BLaER1 treated with 17β-estradiol and CSF1 and Interleukin-3, amounts not matched to agents 10 nM and 100 nM (cell line): ENCODE data around the gene TNNT3.
A peak's percentile ranks its signal among the peaks of the same experiment; 100 is the strongest.
"Not testable (repeated sequence)": the region's sequence is repeated elsewhere in the genome, so short reads cannot be mapped to it uniquely, and the experiment has no call there.

Source experiments
- H3K27ac ChIP-seq, 11 experiments: shearing (Covaris generic); formaldehyde crosslinking; 2 replicates each; pipeline ENCODE4 v1.8.1; 2022
- H3K27me3 ChIP-seq, 11 experiments: shearing (Covaris generic); formaldehyde crosslinking; 2 replicates each; pipeline ENCODE4 v1.8.1; 2022
- H3K36me3 ChIP-seq, 11 experiments: shearing (Covaris generic); formaldehyde crosslinking; 2 replicates each; pipeline ENCODE4 v1.8.1; 2022
- H3K4me1 ChIP-seq, 10 experiments: shearing (Covaris generic); formaldehyde crosslinking; 2 replicates each; pipeline ENCODE4 v1.8.1; 2022
- H3K4me2 ChIP-seq, 11 experiments: shearing (Covaris generic); formaldehyde crosslinking; 2 replicates each; pipeline ENCODE4 v1.8.1; 2022
- H3K4me3 ChIP-seq, 10 experiments: shearing (Covaris generic); formaldehyde crosslinking; 2 replicates each; pipeline ENCODE4 v1.8.1; 2022
- H3K9ac ChIP-seq, 11 experiments: shearing (Covaris generic); formaldehyde crosslinking; 2 replicates each; pipeline ENCODE4 v1.8.1; 2022
- H3K9me3 ChIP-seq, 11 experiments: shearing (Covaris generic); formaldehyde crosslinking; replicated peaks in 1 of 11; 2 replicates each; pipeline ENCODE4 v1.8.1; 2022
- H4K20me1 ChIP-seq, 11 experiments: shearing (Covaris generic); formaldehyde crosslinking; 2 replicates each; pipeline ENCODE4 v1.8.1; 2022
- Cebpa-rat ChIP-seq, 11 experiments: shearing (Covaris generic); IDR thresholded peaks; 2 replicates each; pipeline ENCODE4 v1.8.1; 2022

The TNNT3 gene

DNA sequence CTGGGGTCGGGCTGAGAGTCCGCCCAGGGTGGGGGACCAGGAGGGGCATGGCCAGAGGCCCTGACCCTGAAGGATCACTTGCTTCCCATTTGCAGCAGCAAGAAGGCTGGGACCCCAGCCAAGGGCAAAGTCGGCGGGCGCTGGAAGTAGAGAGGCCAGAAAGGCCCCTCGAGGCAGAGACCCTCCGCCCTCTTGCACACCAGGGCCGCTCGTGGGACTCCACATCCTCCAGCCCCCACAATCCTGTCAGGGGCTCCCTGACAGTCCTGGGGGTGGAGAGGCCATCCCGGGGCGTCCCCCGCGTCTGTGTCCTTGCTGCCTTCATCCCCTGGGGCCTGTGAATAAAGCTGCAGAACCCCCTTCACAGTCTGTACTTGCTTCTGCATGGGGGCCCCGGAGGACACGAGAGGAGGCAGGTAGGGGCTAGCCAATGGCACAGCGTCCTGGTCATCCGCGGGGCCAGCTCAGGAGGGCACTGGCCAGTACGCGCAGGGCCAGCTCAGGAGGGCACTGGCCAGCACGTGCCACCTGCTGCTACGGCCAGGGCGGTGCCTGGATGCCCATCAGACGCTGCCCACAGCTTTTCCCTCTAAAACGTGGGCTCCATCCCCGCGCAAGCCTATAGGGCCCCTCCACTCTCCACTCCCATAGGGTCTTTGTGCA, 19.0 kb downstream of the TNNT3 start:
- H3K36me3 ChIP-seq, result no peaks in the 10 kb centered on the region

DNA sequence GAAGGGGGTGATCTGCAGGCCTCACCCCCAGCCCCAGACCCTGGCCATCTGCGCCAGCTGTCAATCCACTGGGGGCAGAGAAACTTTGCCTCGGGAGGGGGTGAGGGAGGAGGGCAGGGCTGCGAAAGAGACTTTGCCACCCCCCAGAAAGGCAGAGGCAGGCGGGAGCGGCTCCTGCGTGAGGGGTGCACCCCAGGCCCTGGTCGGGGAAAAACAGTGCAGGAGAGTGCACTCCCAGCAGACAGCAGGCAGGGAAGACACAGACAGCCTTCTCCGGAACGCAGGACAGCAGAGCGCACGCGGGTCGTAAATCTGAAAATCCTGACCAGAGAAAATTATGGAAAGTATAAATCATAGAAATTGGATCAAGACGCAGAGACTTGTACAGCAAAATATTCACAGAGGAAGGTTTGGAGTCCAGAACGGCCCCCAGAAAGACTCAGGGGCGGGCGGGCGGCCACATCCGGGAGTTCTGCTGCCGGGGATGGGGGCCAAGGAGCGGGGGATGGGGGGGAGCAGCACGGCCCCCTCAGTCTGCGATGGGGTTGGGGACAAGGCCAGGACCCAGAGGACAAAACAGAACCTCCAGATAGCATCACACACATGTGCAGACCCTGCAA, 19.6 kb downstream of the TNNT3 start:
- H3K4me1 ChIP-seq, result peaks cover 0 to 59% (median 43%) of the 10 kb centered on the region in 10 experiments; a peak in 16 of 20 replicates
- no peaks in the 10 kb centered on the region for H4K20me1 ChIP-seq
- no peak overlapping the region for H3K27ac ChIP-seq
- no peaks in the 10 kb centered on the region for H3K36me3 ChIP-seq
- H3K4me2 ChIP-seq, result peak overlapping the region in 4 of 11 experiments; percentile 3 to 42 (median 11); a peak in 5 of 22 replicates
- H3K9ac ChIP-seq, result no peak overlapping the region; a peak in 1 of 22 replicates
- H3K9me3 ChIP-seq, result no peaks in the 10 kb centered on the region
- no peak overlapping the region for H3K4me3 ChIP-seq
- no peak for TF ChIP-seq Cebpa-rat (IDR thresholded peaks at IDR 0.05)
- H3K27me3 ChIP-seq, result no peaks in the 10 kb centered on the region

More for the DNA sequence above, 19.0 kb downstream of the TNNT3 start:
- Histone ChIP-seq H3K27me3 (no peaks in the 10 kb centered on the region), H3K4me3 (no peak overlapping the region), H3K9me3 (no peaks in the 10 kb centered on the region), H3K4me1 (peaks cover 0 to 53% (median 36%) of the 10 kb centered on the region in 10 experiments; a peak in 16 of 20 replicates), H4K20me1 (no peaks in the 10 kb centered on the region), H3K9ac (no peak overlapping the region; a peak in 1 of 22 replicates), H3K27ac (no peak overlapping the region), H3K4me2 (peak overlapping the region in 3 of 11 experiments; percentile 3 to 42 (median 16); a peak in 4 of 22 replicates)
- no peak for TF ChIP-seq Cebpa-rat (IDR thresholded peaks at IDR 0.05)

DNA sequence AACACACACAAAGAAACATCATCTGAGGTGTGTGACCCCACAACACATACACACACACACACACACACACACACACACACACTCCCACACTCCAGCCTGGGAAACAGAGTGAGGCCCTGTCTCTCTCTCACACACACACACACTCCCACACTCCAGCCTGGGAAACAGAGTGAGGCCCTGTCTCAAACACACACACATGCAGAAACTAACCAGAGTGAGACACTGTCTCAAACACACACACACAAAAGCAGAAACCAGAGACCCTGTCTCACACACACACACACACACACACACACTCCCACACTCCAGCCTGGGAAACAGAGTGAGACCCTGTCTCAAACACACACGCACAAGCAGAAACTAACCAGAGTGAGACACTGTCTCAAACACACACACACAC, 20.3 kb downstream of the TNNT3 start:
- not testable (repeated sequence) for H3K4me3 ChIP-seq, H3K4me2 ChIP-seq, H3K27me3 ChIP-seq

DNA sequence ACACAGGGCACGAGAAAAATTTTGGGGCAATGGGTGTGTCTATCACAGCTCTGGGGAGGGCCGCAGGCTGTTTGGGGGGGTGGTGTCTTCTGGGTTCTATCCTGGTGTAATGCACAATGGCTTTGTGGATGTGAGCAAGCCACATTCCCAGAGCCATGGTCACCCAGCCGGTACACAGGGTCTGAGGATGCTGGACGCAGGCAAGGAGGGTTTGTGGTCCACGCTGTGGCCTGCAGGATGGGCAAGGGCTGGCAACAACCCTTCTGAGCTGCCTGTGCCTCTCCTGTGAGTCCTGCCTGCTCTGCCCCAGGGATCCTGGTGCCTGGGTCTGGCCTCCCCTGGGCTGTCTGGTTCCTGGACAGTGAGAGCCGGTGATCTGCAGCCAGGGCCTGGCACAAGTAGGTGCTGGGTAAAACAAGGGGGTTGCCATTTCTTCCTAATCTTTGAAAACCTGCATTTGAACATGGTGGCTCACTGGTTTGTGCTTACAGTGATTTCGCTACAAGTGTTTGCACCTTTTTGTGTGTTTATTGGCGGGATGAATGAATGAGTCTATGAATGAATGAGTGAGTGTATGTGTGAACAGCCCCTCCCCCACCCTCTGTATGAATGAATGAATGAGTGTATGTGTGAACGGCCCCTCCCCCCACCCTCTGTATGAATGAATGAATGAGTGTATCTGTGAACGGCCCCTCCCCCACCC, 23.2 kb downstream of the TNNT3 start:
- Histone ChIP-seq H3K27me3 (no peaks in the 10 kb centered on the region), H3K9me3 (no peaks in the 10 kb centered on the region), H3K27ac (no peak overlapping the region), H3K36me3 (no peaks in the 10 kb centered on the region), H3K4me2 (peak overlapping the region in 6 of 11 experiments; percentile 7 to 34 (median 16); a peak in 6 of 22 replicates), H4K20me1 (no peaks in the 10 kb centered on the region), H3K9ac (no peak overlapping the region), H3K4me1 (peaks cover 0 to 31% (median 24%) of the 10 kb centered on the region in 10 experiments; a peak in 15 of 20 replicates), H3K4me3 (no peak overlapping the region)
- TF ChIP-seq Cebpa-rat (IDR thresholded peaks at IDR 0.05), result no peak

More for the DNA sequence above, 20.3 kb downstream of the TNNT3 start:
- H4K20me1 ChIP-seq, H3K9ac ChIP-seq, H3K9me3 ChIP-seq, H3K36me3 ChIP-seq, H3K27ac ChIP-seq: not testable (repeated sequence)
- H3K4me1 ChIP-seq, result peaks cover 0 to 55% (median 39%) of the 10 kb centered on the region in 10 experiments; a peak in 16 of 20 replicates

DNA sequence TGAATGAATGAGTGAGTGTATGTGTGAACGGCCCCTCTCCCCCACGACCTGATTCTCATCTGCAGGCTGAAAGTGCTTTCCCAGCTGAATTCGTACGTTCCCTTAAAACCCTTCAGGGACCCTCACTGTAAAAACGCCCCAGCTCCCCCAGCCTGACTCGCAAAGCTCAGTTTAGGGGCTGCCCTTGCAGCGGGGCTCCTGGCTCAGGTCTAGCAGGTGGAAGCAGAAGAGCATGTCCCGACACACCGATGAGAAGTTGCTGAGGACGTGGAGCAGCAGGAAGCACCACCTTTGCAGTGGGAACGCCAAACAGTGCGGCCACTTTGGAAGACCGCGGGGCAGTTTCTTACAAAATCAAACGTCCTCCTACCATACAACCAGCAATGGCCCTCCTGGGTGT, 24.1 kb downstream of the TNNT3 start:
- peaks cover 0 to 25% (median 20%) of the 10 kb centered on the region in 10 experiments; a peak in 15 of 20 replicates for H3K4me1 ChIP-seq
- H3K27me3 ChIP-seq, result no peaks in the 10 kb centered on the region

DNA sequence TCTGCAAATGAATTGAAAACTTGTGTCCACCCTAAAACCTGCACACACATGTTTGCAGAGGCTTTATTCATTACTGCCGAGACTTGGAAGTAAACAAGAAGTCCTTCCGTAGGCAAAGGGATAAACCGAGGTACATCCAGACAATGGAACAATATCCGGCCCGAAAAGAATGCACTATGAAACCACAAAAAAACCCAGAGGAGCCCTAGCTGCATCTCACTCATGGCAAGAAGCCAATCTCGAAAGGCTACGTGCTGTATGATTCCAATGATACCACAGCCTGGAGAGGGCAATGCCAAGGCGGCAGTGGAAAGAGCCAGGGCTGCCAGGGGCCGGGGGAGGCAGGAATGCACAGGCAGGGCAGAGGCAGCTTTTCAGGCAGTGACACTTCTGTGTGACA, 24.5 kb downstream of the TNNT3 start:
- no peak for TF ChIP-seq Cebpa-rat (IDR thresholded peaks at IDR 0.05)
- Histone ChIP-seq H3K36me3 (no peaks in the 10 kb centered on the region), H3K4me2 (peak overlapping the region in 4 of 11 experiments; percentile 8 to 29 (median 14); a peak in 5 of 22 replicates), H3K4me3 (no peak overlapping the region), H4K20me1 (no peaks in the 10 kb centered on the region), H3K27ac (no peak overlapping the region), H3K9ac (no peak overlapping the region), H3K27me3 (no peaks in the 10 kb centered on the region), H3K9me3 (no peaks in the 10 kb centered on the region), H3K4me1 (peaks cover 0 to 21% (median 17%) of the 10 kb centered on the region in 10 experiments; a peak in 15 of 20 replicates)

More for the DNA sequence above, 24.1 kb downstream of the TNNT3 start:
- Histone ChIP-seq H3K4me3 (no peak overlapping the region), H3K4me2 (peak overlapping the region in 4 of 11 experiments; percentile 8 to 29 (median 14); a peak in 5 of 22 replicates), H4K20me1 (no peaks in the 10 kb centered on the region), H3K9ac (no peak overlapping the region), H3K27ac (no peak overlapping the region), H3K9me3 (no peaks in the 10 kb centered on the region), H3K36me3 (no peaks in the 10 kb centered on the region)
- no peak for TF ChIP-seq Cebpa-rat (IDR thresholded peaks at IDR 0.05)

DNA sequence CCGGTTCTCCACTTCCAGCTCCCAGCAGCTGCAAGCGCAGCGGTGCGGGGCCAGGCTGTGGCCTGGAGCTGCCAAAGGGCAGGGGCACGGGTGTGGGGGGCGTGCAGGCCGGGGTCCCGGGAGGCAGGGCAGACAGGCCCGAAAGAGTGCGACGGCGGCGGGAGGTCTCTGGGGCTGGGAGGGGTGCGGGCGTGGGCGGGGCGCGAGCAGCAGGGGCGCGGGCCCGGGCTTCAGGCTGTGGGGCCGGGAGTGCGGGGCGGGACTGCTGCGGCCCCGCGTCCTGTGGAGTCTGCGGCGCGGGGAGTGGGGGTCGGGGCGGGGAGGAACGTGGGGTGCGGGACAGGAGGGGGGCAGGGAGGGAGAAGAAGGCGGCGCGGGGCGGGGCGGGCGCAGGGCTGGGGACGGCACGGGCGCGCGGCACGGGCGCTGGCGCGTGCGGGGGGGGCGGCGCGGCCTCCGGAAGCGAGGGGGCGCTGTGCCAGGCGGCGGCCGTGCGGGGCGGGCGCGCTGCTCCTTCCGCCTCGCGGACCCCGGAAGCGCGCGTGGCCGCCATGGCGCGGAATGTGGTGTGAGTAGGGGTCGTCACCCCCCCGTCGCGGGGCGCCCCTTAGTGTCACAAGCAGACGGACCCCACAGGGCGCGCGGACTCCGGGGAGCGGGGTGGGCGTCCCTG, 27.4 kb downstream of the TNNT3 start, which contains the start of gene MRPL23:
TSS of gene MRPL23 (plus strand) at position 521 of the 673 bp plus-strand sequence. CDS start at position 552, 31 bp downstream.
- Histone ChIP-seq H4K20me1 (no peaks in the 10 kb centered on the region), H3K36me3 (no peaks in the 10 kb centered on the region), H3K9ac (no peak within 1 kb of the TSS), H3K4me3 (no peak within 1 kb of the TSS), H3K9me3 (no peaks in the 10 kb centered on the region), H3K4me2 (no peak within 1 kb of the TSS), H3K27me3 (no peaks in the 10 kb centered on the region), H3K27ac (no peak within 1 kb of the TSS), H3K4me1 (peaks cover 0 to 19% (median 15%) of the 10 kb centered on the region in 10 experiments; a peak in 13 of 20 replicates)
- no peak for TF ChIP-seq Cebpa-rat (IDR thresholded peaks at IDR 0.05)

DNA sequence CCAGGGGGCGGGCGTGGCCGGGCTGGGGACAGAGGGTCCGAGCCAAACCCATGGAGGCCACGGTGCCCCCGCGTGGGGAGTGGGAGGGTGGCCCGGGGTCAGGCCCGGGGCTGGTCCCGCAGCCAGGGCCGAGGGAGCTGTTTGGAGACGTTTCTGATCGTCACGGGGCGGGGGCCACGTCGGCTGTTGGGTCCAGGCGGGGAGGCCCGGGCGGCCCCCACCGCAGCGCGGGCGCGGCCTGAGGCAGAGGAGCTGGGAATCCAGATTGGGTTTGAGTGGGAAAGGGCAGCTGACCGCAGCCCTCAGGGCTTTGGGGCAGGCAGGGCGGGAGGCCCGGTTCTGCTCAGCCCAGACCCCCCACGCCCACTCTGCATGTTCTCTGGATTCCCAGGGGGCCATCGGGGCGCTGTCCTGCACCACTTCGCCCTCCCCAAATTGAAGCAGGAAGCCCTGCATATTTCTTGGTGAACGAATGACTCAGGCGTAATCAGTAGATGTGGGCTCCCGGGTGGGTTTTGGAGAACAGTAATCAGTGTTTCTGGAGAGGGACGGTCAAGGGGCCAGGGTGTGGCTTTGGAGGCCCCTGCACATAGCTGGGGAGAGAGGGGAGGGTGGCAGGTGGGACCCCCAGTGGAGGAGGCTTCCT, 28.2 kb downstream of the TNNT3 start:
- H3K27ac ChIP-seq, result no peak overlapping the region
- H3K4me2 ChIP-seq, result no peak overlapping the region
- no peak overlapping the region for H3K9ac ChIP-seq
- TF ChIP-seq Cebpa-rat (IDR thresholded peaks at IDR 0.05), result no peak
- H3K36me3 ChIP-seq, result no peaks in the 10 kb centered on the region
- no peaks in the 10 kb centered on the region for H3K9me3 ChIP-seq
- H3K27me3 ChIP-seq, result no peaks in the 10 kb centered on the region
- H3K4me1 ChIP-seq, result peaks cover 0 to 12% (median 8%) of the 10 kb centered on the region in 10 experiments; a peak in 13 of 20 replicates
- no peaks in the 10 kb centered on the region for H4K20me1 ChIP-seq
- no peak overlapping the region for H3K4me3 ChIP-seq
